HG02852 (cell line): ENCODE measurements around the gene TMEM54.
"Not testable (repeated sequence)": the region's sequence is repeated elsewhere in the genome, so short reads cannot be mapped to it uniquely, and the experiment has no call there.

Experiments
- ATAC-seq: cut with Tn5 transposase; IDR thresholded peaks from one replicate; pipeline ENCODE4 v1.9.1; 2021; ENCODE audit warnings: mild to moderate bottlenecking, moderate library complexity; ENCODE audit not compliant: unreplicated experiment

Gene TMEM54

GRCh38 chr1:32919811-32920733, 18.9 kb upstream of the TMEM54 start:
- ATAC-seq: no peak

- ATAC-seq: no peak
Observed at GRCh38 chr1:32918179-32918578, 17.0 kb upstream of the TMEM54 start.

- ATAC-seq: no peak
Observed at GRCh38 chr1:32917521-32917920, 16.3 kb upstream of the TMEM54 start.

- ATAC-seq: no peak
Observed at GRCh38 chr1:32915766-32916706, 14.8 kb upstream of the TMEM54 start.

- ATAC-seq: no peak
Observed at GRCh38 chr1:32910319-32910718, 9.1 kb upstream of the TMEM54 start.

- no peak for ATAC-seq
Observed at GRCh38 chr1:32907435-32907834, 6.2 kb upstream of the TMEM54 start.

GRCh38 chr1:32906654-32907053, 5.5 kb upstream of the TMEM54 start:
- no peak for ATAC-seq

GRCh38 chr1:32905588-32905987, 4.4 kb upstream of the TMEM54 start:
- ATAC-seq: not testable (repeated sequence)

GRCh38 chr1:32904797-32905196, 3.6 kb upstream of the TMEM54 start:
- ATAC-seq: no peak

GRCh38 chr1:32903991-32904785, 3.0 kb upstream of the TMEM54 start:
- ATAC-seq: no peak

GRCh38 chr1:32902535-32902920, 1.3 kb upstream of the TMEM54 start:
- ATAC-seq: no peak

- no peak for ATAC-seq
Observed at GRCh38 chr1:32901823-32902534, 790 bp upstream of the TMEM54 start.

- ATAC-seq: no peak
Observed at GRCh38 chr1:32900371-32900955, 726 bp downstream of the TMEM54 start.

- no peak for ATAC-seq
Observed at GRCh38 chr1:32899586-32900296, 1.4 kb downstream of the TMEM54 start.

GRCh38 chr1:32898958-32899357, 2.2 kb downstream of the TMEM54 start:
- no peak for ATAC-seq

- no peak for ATAC-seq
Observed at GRCh38 chr1:32898056-32898455, 3.1 kb downstream of the TMEM54 start.

- no peak for ATAC-seq
Observed at GRCh38 chr1:32897082-32898049, 3.8 kb downstream of the TMEM54 start.

GRCh38 chr1:32896451-32896850, 4.7 kb downstream of the TMEM54 start:
- no peak for ATAC-seq
